HG03064 (cell line): ENCODE measurements around the gene ABCA12.

Experiments used
- ATAC-seq: cut with Tn5 transposase; IDR thresholded peaks from one replicate; pipeline ENCODE4 v1.9.1; 2021; ENCODE audit warnings: low read depth; ENCODE audit not compliant: unreplicated experiment

The ABCA12 gene

DNA sequence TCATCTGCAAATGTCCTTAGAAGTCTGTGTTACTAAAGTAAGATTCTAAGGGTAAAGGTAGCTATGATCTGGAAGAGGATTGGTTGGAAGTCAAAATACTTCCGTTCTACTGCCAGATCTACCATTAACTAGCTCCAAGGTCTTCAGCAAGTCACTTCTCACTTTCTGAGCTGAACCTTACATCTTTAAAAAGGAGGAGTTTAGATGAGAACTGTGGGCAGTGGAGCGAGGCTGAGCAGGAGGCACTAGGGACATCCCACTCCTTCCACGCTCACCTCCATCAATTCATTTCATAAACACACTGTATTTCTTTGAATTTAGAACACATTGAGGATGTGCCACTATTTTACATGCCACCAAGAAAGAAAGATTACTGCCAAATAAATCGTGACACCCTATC lies 143.0 kb downstream of the ABCA12 start:
- no peak for ATAC-seq

DNA sequence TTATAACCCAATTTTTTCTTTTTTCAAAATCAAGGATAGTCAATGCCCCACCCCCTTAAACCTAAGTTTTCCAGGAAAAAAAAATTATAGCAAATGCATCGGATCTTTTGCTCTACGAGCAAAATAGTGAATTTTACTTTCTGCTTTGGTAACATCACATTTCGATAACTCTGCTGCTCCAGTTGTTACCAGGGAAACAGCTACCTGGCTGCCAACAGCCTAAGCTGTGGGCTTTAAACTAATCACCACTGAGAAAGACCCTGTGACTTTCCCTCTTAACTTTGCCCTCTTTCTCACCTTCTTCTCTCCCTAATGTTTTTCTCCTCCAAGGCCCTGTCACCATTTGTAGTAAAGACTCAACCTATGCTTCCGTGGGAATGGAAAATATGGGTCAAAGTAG lies 145.5 kb downstream of the ABCA12 start:
- no peak for ATAC-seq

DNA sequence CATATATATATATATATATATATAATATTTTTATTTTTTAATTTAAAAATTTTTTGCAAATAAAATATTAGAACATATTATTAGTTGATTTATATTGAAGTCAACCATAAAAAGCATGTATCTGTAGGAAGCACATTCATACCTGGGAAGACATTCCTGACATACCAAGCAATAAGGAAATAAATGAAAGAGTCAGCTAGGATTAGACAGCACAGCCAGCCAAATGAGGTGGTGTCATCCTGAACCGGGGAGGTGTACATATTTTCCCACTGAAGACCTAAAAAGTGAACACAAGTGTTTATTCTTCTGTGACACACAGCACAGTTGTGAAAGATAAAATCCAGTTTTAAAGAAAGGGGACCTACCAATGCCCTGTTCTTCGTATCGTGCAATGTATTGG lies 149.2 kb downstream of the ABCA12 start:
- ATAC-seq: no peak

- no peak for ATAC-seq
These were observed 151.2 kb downstream of the ABCA12 start for GRCh38 chr2:214987261-214987660.

DNA sequence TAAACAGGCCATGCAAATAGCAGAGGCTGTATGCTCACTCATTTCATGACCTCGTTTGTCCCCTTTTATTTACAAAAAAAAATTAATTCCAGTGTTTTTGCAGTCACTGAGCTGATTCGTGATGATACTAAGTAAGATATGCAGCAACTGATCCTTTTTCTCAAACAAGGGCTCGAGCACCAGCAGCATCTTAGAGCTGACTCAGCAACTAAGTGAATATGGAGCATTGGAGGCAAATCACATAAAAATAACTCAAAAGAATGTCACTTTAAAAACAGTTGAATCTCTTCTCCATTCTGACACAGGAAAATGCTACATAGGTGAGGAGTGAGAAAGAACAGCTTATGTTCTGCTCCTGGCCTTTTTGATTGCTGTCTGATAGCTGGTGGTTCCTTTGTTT lies 152.8 kb downstream of the ABCA12 start:
- ATAC-seq: no peak

DNA sequence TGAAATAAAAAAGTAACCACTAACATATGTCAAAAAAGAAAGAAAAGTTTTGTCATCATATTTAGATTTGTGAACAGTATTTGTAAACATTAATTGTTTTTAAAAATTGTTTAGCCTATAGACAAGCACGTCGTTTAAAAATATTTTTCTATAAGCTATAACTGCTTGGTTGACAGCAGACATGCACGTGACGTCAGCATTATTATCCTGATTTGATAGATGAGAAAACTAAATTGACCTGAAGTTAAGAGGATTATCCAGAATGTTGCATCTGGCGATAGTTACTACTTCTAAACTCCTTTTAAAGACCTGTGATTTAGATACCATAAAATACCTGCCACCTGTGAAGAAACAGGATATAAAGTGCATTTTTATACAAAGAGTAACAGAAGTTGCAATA lies 172.0 kb downstream of the ABCA12 start:
- ATAC-seq: no peak

DNA sequence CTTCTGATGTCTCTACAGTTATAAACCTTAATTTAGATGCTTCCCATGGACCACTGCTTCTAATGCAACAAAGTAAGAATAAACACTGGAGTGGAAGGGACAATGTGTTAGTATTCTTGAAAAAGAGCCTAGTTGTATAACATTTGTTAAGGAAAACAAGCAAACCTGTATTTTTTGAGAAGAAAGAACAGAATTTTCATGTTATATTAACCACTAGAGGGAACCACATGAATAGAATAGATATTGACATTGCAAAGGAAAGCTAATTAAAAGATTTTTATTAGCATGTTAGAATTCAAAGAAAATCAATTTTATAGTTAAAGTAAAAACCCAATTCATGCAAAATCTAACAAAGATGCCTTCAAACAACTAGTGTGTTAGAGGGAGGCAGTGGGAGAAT lies 177.7 kb downstream of the ABCA12 start:
- ATAC-seq: no peak

- ATAC-seq: no peak
These were observed 191.5 kb downstream of the ABCA12 start for GRCh38 chr2:214946949-214947348.

DNA sequence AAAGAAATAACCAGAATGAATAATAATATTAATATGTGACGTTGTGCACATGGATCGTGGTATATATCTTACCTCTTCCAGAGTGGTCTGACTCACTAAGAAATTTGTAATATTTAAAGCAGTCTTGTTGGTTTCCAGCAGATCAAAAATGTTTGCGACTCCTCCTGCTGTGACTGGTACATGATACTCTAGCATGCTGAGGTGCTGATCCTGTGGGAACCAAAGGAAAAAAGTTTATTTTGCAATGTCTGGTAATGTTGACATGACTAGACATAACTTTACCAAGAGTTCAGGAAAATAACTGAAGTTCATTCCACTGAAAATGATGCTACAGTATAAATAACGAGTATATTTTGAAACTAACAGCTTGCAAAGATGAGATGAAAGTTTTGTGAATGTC lies 204.4 kb downstream of the ABCA12 start:
- ATAC-seq: no peak

DNA sequence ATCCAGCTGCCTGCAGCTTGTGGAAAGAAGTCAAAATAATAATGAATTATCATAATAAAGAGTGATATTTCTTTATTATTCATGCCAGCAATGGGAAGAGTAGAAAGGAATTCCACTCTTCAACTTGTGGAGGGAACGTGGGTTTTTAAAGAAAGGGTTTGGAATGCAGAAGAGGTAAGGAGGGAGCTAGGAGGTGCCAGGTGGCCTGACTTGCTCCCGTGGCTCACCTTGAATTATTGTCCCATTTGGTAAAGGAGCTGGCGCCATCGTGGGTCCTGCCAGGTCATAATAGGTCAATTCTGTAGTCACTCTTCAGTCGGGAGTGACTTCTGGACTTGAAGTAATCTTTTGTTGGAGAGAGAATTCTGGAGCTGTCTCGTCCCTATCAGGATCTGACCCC lies 233.8 kb downstream of the ABCA12 start:
- ATAC-seq: no peak

DNA sequence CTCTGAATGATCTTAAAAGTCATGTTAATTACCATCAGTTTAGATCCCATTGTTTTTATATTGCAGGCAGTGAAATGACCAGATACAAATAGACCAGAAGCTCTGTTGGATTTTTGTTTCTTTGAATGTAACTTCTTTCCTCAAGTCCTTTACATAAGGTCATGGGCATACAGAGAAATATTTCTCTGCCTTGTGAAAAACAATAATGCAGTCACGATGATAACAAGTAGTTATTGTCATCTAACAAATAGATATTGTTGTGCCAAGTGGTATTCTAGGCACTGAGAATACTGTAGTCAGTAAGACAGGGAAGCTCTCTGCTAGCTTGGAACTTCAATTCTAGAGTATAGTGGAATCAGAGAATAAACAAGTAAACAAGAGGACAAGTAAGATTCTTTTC lies 234.2 kb downstream of the ABCA12 start:
- no peak for ATAC-seq

DNA sequence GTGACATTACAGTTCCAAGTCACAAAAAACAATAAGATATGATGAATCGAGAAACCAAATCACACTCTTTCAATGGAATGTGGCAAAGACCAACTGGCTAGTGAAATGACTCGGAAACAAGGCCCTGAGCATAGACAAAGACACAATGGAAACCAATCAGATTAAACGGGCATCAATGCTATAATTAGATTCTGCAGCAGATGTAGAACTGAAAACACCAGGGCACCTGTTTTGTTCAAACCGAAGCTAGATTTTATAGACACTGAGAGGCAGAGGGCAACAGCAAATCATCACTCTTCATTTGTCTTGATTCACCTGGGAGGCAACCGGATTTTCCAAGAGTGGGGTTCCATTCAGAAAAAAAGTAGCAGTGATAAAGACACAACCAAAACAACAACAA lies 236.1 kb downstream of the ABCA12 start:
- no peak for ATAC-seq

DNA sequence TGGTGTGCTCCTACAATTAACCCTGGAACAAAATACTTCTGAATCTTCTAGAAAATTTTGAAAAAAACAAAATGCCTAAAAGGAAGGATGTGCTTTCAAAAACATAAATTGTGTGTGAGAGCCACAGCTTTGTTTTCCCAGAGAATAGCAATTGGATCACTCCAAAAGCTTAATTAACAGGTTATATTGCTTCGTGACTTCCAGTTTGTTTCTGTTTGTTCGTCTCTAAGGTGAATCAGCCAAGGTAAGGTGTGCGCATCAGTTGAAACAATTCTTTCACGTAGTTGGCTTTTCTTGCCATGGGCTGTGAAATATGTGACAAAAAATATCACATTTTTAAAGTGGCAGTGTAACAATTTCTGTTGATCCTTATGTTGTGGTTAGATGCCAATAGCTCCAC lies 238.7 kb downstream of the ABCA12 start:
- ATAC-seq: no peak

- no peak for ATAC-seq
These were observed 242.2 kb downstream of the ABCA12 start for GRCh38 chr2:214896274-214896673.

DNA sequence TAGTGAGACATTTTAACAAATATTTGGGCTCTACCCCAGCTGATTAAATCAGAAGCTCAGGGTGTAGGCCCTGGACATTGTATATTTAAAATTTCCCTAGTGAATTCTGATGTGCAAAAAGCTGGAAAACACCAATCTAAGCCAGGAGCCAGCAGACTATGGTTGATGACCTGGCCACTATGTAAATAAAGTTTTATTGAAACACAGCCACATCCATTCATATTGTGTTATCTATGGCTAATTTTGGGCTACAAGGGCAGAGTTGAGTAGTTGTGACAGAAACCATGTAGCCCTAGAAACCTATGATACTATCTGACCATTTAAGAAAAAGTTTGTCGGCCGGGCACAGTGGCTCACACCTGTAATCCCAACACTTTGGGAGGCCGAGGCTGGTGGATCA lies 243.0 kb downstream of the ABCA12 start:
- no peak for ATAC-seq

DNA sequence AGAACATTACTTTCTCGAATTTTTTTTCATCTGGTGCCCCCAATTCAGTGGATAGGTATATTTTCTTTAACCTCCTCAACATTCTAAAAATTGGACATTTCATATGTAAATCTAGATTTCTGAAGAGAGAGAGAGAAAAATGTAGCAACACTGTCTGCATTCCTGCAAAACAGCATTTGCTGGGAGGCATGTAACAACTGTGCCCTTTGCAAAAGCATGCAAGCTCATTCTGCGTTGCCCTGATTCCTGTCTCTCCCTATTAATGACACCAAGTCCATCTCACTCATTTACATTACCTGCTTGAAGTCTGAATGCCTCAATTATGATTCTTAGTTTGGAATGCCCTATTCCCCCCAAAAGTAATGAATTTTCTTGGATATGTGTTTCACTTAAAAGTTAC lies 249.1 kb downstream of the ABCA12 start:
- ATAC-seq: no peak

- ATAC-seq: no peak
These were observed 256.7 kb downstream of the ABCA12 start for GRCh38 chr2:214881647-214882202.
